Amniotic stem cell (primary cell): ENCODE results near the gene PRPF4.
"Not testable (repeated sequence)": the region's sequence is repeated elsewhere in the genome, so short reads cannot be mapped to it uniquely, and the experiment has no call there.

Source experiments
- DNase-seq: peaks from one replicate; lab custom pipeline; 2025; lab: John Stamatoyannopoulos, UW

Gene PRPF4

DNA sequence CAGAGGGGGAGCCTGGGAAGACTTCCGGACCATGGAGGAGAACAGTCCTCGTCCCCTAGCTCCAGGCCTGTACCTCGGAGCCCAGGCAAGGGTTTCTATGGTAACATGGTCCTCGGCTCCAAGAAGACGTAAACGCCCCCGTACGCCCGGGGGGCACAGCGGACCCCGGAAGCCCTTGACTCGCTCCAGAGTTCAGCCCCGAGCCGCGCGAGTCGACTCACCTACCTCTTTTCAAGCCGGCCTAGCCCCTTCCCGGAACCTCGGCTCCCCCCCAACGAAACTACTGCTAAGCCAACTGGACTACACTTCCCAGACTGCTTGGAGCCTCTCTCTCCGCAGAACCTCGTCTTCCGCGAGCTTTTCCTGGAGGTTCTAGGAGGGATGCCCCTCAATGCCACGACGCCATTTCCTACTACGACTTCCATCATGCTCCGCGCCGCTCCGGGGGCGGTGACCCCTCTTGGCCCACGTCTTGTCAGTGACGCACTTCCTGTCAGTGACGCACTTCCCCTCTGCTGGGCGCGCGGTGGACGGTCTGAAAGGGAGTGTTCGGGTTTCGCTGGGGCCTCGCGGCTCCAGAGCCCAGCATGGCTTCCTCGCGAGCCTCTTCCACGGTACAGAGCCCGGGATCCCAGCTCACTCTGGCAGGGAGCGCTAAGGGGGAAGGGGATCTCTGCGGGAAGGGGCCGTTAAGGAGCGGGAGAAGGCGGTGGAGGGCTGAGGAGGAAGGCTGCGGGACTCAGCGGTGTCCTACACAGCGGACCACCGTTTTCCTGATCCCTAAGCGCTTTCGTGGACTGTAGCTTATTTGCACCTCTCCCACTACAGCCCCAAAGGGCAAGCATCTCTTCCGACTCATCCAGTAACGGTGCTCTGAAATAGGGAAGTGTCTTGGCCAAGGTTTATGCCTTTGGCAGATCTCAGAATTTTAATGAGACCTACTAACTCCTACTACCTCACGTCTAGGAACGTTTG, at the start of gene PRPF4, which contains the start of gene CDC26:
Gene PRPF4 (plus strand): TSS at position 502 of the 975 bp plus-strand sequence. CDS start 86 bp downstream, at position 588.
Gene CDC26 (minus strand): TSS at position 416 of the 975 bp plus-strand sequence. CDS start 3,065 bp downstream, outside the sequence.
- peak; percentile 95 for DNase-seq

DNA sequence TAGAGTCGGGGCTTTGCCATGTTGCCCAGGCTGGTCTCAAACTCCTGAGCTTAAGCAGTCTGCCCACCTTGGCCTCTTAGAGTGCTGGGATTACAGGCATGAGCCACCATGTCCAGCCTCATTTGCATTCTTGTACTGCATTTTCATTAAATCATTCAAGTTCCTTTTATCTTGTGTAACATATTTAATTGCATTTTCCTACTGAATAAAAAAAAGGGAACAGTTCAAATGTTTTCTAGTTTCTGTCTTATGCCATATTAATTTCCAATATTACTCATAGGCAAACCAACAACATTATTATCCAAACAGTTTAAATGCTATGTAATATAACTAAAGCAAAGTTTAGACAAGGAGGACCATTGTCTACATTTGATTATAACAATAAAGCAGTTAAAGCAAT, 48.0 kb upstream of the PRPF4 start:
- DNase-seq: no peak

DNA sequence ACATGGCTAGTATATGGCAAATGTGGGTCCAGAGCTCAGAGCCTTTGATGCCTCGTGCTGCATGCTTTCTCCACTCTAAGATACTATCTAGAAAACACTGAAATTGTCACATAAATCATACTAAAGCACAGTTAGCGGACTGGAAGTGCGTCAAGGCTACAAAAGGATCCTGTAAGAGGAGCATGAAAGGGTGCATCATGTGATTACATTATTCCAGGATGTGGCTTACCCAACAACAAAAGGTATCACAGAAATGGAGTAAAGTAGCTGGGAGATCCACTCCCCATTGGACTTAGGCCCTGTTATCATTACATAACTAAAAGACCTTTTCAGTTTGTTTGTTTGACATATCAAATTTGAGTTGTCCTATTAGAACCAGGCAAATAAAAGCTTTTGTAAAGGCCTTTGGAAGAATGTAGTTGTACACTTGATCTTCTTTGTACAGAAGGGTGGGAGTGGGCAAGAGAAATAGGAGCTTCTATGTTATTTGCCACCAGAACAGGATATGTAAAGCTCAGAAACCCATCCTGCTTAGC, 47.3 kb upstream of the PRPF4 start:
- no peak for DNase-seq

DNA sequence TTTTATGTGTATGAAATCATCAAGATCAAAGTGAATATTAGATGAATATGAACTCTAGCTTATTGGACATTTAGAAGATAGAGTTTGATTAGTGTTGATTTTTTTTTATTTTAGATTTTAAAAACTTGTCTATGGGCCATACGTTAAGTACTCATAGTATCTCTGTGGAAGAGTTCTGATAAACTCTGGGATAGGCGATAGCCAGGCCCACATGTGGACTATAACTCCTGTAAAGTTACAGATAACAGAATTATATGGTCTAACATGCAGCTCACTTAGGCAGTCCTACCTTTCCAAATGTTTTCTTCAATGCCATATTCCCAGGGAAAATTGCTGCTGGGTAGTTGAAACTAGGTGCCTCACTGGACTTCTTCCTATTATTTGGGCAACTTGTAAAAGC, 43.8 kb upstream of the PRPF4 start:
- no peak for DNase-seq

DNA sequence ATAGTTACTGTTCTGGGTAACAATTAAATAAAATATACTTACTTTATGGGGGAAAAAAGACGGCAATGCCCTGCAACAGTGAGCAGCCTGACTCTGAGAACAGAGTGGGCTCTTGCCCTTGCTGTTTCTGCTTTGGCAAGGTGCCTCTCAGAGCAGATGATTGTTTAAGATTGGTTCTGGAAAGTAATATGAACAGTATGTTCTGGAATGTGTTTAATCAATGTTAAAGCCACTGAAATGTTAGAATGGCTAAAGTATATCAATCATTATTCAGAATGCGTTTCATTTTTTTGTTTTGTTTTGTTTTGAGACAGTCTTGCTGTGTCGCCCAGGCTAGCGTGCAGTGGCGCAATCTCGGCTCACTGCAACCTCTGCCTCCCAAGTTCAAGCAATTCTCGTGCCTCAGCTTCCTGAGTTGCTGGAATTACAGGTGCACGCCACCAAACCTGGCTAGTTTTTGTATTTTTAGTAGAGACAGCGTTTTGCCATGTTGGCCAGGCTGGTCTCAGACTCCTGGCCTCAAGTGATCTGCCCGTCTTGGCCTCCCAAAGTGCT, 39.7 kb upstream of the PRPF4 start:
- not testable (repeated sequence) for DNase-seq

DNA sequence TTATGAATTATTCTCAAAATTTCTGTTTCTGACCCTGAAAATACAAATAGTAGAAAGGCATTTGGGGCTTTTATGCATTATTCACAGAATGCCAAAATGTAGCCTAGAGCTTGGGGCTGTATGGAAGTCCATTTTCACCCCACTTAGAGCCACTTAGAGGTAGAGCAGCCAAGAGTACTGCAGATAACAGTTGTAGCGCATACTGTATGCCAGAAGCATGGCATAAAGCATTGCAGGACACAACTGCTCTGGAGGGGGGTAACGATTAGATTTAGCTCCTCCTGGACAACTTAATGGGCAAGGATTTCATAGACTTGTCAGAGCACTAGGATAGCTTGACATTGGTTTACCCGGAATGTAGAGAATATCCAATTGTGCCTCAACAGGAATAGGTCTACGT, 38.4 kb upstream of the PRPF4 start:
- no peak for DNase-seq

DNA sequence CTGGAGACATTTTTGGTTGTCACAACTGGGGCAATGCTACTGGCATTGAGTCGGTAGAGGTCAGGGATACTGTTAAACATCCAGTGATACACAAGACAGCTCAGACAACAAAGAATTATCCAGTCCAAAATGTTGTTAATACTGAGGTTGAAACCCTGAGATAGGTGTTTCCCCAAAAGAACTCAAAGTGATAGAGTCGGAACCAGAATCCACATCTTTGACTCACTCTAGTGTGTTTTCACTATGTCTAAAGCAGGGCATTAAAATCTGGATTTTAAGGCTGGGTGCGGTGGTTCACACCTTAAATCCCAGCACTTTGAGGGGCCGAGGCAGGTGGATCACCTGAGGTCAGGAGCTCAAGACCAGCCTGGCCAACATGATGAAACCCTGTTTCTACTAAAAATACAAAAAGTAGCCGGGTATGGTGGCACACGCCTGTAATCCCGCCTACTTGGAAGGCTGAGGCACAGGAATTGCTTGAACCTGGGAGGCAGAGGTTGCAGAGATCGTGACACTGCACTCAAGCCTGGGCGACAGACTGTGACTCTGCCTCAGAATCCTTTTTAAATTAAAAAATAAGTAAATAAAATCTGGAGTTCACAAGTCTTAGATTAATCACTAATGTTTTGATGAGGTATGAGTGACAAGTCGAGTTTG, 37.1 kb upstream of the PRPF4 start:
- no peak for DNase-seq

DNA sequence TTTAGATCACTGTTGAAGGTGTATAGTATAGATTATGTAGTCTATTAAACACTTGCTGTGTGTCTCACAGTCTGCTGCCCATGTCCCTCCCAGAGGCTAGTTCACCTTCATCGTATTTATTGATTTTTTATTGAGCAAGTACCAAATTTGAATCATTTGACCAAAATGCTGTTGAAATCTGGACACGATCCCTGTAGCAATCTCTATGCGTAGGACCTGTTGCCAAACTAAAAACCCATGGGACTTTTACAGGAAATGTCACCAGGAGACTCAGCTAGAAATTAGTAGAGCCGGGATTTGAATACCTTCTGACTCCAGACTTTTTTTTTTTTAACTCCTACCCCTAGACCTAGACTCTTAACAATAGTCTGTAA, 36.6 kb upstream of the PRPF4 start:
- no peak for DNase-seq

DNA sequence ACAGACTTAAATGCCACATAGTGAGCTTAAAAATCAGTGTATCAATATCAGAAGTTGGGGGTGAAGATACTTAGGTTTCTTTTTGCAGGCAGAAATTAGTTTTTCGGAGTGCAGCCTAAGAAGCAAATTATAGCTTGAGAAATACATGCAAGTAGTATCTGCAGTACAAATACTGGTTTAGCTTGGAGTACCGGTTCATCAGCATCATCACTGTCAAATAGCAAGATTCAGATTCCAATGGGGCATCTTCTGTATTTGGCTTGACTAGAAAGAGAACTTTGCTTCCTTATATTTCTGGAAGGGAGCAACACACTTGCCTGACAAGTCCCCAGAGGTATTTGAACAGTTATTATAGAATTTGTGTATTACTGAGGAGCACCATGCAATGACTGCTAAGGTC, 34.3 kb upstream of the PRPF4 start:
- DNase-seq: no peak

DNA sequence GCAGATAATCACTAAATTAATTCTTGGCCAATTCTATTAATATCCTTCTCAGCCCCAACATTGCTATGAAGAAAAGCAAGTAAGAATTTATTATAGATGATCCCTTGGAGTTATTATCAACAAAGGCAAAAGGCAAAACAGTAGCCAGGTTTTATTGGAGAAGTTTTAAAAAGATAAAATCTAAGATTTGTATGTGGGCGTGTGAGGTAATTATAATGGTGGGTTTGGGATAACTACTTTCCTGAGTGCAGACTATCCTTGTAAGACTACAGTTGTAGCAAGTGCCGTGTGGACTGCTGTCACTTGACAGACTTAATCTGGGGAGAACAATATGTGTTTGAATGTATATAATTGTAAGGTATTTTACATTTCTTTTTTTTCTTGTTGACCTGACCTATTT, 30.9 kb upstream of the PRPF4 start:
- no peak for DNase-seq

DNA sequence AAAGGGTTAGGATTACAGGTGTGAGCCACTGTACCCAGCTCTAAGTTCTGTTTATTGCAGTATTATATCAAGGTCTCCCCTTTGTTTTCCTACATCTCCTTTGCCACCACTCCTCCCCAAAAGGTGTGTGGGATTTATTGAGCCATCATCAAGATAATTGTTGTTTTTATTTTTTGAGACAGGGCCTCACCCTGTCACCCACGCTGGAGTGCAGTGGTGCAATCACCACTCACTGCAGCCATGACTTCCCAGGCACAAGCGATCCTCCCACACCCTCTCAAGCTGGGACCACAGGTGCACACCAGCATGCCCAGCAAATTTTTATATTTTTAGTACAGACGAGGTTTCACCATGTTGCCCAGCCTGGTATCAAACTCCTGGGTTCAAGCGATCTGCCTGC, 29.6 kb upstream of the PRPF4 start:
- no peak for DNase-seq

DNA sequence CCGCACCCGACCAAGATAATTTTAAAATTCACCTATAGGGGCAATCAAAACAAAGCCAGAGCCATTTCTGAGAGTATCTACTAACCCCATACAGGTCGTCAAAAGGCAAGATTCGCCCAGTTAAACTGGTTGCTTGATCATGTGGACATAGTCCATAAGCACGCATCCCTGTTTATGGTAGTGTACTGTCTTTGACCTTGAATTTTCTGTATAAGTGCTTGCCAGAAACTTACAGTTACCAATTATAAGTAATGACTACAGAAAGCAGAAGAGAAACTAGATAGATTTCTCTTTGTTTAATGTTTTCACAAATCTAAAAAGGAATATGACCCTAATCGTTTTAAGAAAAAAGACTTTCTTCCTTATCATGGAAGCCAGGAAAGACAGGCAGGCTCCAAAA, 28.5 kb upstream of the PRPF4 start:
- no peak for DNase-seq

DNA sequence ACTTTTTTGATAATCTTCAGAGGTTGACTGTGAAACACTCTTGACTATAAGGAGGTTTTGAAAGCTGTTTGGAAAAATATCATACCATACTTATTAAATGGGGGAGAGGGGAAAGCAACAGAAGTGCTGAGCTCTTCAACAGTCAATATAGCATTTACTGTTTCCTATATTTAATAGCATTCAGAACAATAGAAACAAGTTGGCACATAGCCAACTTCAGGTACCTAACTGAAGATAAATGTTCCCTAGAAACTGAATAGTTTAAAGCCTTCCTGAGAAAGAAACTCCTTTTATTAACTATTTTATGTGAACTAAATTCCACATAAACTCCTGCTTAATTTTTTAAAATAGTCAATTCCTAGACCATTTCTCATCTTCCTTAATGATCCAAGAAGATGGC, 27.8 kb upstream of the PRPF4 start:
- no peak for DNase-seq

DNA sequence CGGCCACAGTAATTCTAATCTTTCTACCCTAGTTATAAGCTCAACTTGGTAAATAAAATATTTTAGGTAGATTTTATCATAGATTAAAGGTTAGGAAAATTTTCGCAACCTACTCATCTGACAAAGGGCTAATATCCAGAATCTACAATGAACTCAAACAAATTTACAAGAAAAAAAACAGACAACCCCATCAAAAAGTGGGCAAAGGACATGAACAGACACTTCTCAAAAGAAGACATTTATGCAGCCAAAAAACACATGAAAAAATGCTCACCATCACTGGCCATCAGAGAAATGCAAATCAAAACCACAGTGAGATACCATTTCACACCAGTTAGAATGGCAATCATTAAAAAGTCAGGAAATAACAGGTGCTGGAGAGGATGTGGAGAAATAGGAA, 25.8 kb upstream of the PRPF4 start:
- not testable (repeated sequence) for DNase-seq

DNA sequence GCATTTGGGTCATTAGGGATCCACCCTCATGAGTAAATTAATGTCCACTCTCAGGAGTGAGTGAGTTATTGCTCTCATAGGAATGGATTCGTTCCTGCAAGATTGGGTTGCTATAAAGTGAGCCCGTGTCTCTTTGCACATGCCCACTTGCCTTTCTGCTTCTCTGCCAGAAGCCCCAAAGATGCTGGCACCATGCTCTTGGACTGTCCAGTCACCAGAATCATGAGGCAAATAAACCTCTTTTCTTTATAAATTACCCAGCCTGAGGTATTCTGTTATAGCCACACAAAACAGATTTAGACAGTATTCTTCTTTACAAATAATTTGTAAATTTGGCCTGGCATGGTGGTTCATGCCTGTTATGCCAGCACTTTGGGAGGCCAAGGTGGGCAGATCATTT, 24.7 kb upstream of the PRPF4 start:
- DNase-seq: no peak

DNA sequence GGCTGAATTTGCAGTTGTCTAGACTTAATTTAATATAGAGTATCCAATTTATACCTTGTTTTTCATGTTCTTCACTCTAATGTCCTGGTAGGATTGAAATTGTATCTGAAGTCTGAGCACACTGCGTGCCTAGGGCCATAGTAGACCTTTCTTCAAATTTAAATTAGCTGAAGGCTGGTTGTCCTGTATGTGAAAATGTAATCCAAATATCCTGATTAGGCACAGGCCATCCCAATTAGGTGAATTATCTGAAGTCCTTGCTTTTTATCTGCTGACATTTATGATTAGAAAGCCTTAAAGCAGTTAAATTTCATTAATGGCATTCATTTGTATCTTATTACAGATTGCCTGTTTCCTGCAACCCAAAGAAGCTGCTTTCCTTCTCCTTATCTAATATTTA, 20.5 kb upstream of the PRPF4 start:
- no peak for DNase-seq

DNA sequence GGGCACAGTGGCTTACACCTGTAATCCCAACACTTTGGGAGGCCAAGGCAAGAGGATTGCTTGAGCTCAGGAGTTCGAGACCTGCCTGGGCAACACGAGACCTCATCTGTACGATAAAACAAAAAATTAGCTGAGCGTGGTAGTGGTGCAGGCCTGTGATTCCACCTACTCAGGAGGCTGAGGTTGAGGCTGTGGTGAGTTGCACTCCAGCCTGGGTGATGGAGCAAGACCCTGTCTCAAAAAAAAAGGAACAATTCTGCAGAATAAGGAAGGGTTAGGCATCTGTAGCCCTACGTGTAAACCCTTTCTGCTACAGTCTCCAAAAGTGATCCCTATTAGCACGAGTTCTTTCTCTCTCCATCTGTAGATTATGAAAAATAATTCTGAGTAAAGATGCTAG, 20.0 kb upstream of the PRPF4 start:
- no peak for DNase-seq

DNA sequence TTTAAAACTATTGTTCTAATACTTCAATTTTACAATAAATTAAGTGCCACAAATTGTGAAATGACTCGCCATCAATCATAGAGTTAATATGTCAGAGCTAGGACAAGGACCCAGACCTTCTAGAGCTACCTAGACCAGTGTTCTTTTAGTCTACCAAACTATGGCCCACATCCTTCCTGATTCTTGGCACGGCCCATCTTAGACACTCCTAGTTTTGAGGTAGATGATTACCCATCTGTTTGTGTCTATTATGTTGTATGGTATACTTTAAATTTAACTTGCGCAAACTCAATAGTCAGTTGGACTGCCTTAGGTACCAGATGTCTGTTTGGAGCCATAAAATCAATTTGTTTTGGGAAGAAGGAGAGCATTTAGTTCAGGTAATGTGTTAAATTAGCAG, 17.6 kb upstream of the PRPF4 start:
- no peak for DNase-seq

DNA sequence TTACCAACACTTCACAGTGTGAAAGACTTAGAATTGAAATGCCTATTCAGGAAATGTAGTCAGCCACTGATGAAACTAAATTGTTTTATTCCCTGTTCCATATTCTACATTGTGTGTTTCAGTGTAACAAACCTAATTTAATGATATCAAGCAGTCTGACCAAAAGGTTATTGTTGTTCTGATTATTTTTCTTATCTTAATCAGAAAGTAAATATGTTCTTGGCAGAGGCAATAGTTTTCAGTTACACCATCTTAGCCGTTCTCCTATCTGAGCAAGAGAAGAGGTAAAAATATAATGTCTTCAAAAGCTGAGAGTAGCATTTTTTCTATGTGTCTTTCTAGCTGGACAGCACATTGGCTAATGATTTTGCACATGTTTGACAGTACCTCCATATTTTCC, 17.2 kb upstream of the PRPF4 start:
- no peak for DNase-seq

DNA sequence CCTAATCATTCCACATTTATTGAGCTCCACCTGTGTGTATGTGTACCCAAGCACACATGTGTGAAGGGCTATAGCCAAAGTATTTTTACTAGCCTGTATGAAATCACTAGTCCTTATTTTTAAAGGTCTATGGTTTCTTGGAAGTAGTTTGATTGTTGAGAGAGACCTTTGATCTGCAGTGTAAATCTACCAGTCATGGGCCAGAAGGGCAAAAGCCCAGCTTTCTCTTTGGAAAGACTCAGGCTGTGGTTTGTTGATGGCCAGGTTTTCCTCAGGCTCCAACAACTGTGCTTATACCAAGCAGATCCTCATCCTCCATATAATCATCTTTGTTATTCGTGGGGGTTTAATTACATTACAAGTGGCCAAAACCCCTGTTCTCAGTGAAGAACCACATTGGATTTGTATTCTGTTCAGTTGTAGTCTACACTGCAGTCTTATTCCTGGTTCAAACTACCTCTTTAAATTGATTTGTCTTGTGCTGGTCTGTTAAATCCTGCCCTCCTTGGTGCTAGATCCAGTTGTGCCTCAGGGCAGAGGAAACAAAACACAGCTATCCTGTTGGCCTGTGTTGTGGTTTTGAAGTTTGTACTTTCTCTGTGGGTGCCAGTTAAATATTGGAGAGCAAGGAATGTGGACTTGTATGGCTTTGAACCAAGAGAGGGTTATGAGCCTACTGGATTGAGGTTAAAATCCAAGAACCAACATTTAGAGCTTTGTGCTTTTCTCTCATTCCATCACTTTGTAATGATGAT, 13.4 kb upstream of the PRPF4 start:
- no peak for DNase-seq

DNA sequence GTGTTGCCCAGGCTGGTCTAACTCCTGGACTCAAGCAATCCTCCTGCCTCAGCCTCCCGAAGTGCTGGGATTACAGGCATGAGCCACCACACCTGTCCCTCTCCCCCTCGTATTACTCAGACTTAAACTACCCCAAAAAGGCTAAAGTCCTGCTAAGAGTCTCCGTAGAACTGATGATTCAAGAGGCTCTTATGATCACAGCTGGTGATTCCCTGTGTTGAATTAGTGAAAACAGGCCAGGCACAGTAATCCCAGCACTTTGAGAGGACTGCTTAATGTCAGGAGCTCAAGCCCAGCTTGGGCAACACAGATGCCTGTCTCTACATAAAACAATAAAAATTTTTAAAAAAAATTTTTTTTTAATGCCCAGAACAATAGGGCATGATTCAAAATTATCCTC, 9.3 kb upstream of the PRPF4 start:
- no peak for DNase-seq
